Natural killer cell (primary cell): ENCODE measurements around the gene PUS1. TPM values are rescaled to one million over a fixed set of nuclear protein-coding genes. Genes with fewer than 3 reads are reported as not detected.
A peak's percentile ranks its signal among the peaks of the same experiment; 100 is the strongest.
"Not testable (repeated sequence)": the region's sequence is repeated elsewhere in the genome, so short reads cannot be mapped to it uniquely, and the experiment has no call there.

ENCODE experiments used
- ATAC-seq, 3 donors: fragments of 150-1000 bp in 2 of 3; fragments of 200-7000 bp in 1 of 3; cut with Tn5 transposase; 1 replicate in 1 of 3; 2 replicates in 2 of 3; pipeline ENCODE4 v1.10.0; 2021; ENCODE audit warnings: mild to moderate bottlenecking in 2 of 3, moderate library complexity in 2 of 3
- DNase-seq, 2 donors: peaks; one replicate each; pipeline versions ENCODE4 v3.0.0 to v3.0.0-alpha.2; 2013 to 2021; ENCODE audit warnings: mixed read lengths in 1 of 2
- H3K27ac ChIP-seq: one replicate; pipeline ENCODE4 v1.5.1; 2013; ENCODE audit warnings: mild to moderate bottlenecking, low read length
- H3K27me3 ChIP-seq: one replicate; pipeline ENCODE4 v1.6.1; 2013; ENCODE audit warnings: low read length; ENCODE audit not compliant: control insufficient read depth, insufficient read depth
- H3K36me3 ChIP-seq: one replicate; pipeline ENCODE4 v1.6.1; 2013; ENCODE audit warnings: low read length; ENCODE audit not compliant: control insufficient read depth, insufficient read depth
- H3K4me1 ChIP-seq: one replicate; pipeline ENCODE4 v1.6.1; 2013; ENCODE audit warnings: low read length; ENCODE audit not compliant: control insufficient read depth, insufficient read depth
- H3K4me3 ChIP-seq: one replicate; pipeline ENCODE4 v1.5.1; 2013; ENCODE audit warnings: low read length
- H3K9me3 ChIP-seq: one replicate; pipeline ENCODE4 v1.6.1; 2013; ENCODE audit warnings: low read length; ENCODE audit not compliant: control insufficient read depth, insufficient read depth
- H3K27ac Mint-ChIP-seq, 2 donors: one replicate each; pipeline ENCODE4 v1.8.0; 2022; ENCODE audit warnings: mild to moderate bottlenecking in 2 of 2, mixed read lengths in 2 of 2, moderate library complexity in 1 of 2
- H3K27me3 Mint-ChIP-seq, 2 donors: one replicate each; pipeline ENCODE4 v1.8.0; 2022; ENCODE audit warnings: low read depth in 2 of 2, mixed read lengths in 2 of 2
- H3K36me3 Mint-ChIP-seq: one replicate; pipeline ENCODE4 v1.8.0; 2022; ENCODE audit warnings: mixed read lengths
- H3K4me1 Mint-ChIP-seq, 2 donors: one replicate each; pipeline ENCODE4 v1.8.0; 2022; ENCODE audit warnings: mixed read lengths in 2 of 2
- H3K4me3 Mint-ChIP-seq: one replicate; pipeline ENCODE4 v1.8.0; 2022; ENCODE audit warnings: mild to moderate bottlenecking, moderate library complexity, mixed read lengths
- H3K9me3 Mint-ChIP-seq, 2 donors: one replicate each; pipeline ENCODE4 v1.8.0; 2022; ENCODE audit warnings: mixed read lengths in 2 of 2
- CTCF ChIP-seq: fragments of 200-600 bp; IDR thresholded peaks from one replicate; pipeline ENCODE4 v1.8.0; 2022; ENCODE audit warnings: antibody characterized with exemption
- WGBS: methylation state at CpG from one replicate; pipeline ENCODE4 v1.1.7; 2013; ENCODE audit warnings: missing lambda C conversion rate; ENCODE audit not compliant: insufficient coverage; 5-methylcytosine and 5-hydroxymethylcytosine counted together
- intact Hi-C: fragments of 100-400 bp; cut with micrococcal nuclease; formaldehyde crosslinking; loops from one replicate; pipeline ENCODE4 v1.14.2; 2022
- total RNA-seq, 4 donors: library from RNA; stranded (reverse); fragments of 120-200 nt in 1 of 4; gene quantifications; one replicate each; pipeline versions ENCODE4 v1.2.3 to v1.2.4, GENCODE V29; 2013 to 2022

PUS1 gene
- total RNA-seq, 3 donors from 2014 or later (not counting 1 experiment from before 2014, with no cell fraction given): 16.9 to 21.9 (median 20.6) TPM

- Histone ChIP-seq H3K4me1 (no peaks in the 10 kb centered on the region), H3K9me3 (no peaks in the 10 kb centered on the region), H3K36me3 (no peaks in the 10 kb centered on the region), H3K27ac (no peak overlapping the region), H3K4me3 (no peak overlapping the region), H3K27me3 (no peaks in the 10 kb centered on the region)
- TF ChIP-seq CTCF: no peak
- no peaks in the 10 kb centered on the region for H3K4me1 Mint-ChIP-seq
- intact Hi-C loops: no loop called here
- 97% methylated on average over 5 of the region's 7 CpGs for WGBS
- no peak overlapping the region for H3K27ac Mint-ChIP-seq
- no peaks in the 10 kb centered on the region for H3K9me3 Mint-ChIP-seq
- no peak for DNase-seq
- H3K27me3 Mint-ChIP-seq: peaks cover 7 to 16% of the 10 kb centered on the region in 2 donors
- H3K4me3 Mint-ChIP-seq: no peak overlapping the region
- ATAC-seq: no peak
- H3K36me3 Mint-ChIP-seq: no peaks in the 10 kb centered on the region
These were observed 43.5 kb upstream of the PUS1 start for GRCh38 chr12:131885543-131886057.

DNA sequence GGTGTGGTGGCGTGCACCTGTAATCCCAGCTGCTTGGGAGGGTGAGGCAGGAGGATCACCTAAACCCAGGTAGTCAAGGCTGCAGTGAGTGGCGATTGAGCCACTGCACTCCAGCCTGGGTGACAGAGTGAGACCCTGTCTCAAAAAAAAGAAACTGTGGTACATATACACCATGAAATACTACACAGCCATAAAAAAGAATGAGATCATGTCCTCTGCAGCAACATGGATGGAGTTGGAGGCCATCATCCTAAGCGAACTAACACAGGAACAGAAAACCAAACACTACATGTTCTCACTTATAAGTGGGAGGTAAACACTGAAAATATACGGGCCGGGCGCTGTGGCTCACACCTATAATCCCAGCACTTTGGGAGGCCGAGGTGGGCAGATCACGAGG lies 37.4 kb upstream of the PUS1 start:
- Mint-ChIP-seq H3K27me3 (peaks cover 7 to 16% of the 10 kb centered on the region in 2 donors), H3K4me3 (peak overlapping the region; percentile 31), H3K4me1 (peaks cover 0 to 17% of the 10 kb centered on the region in 2 donors)
- H3K4me3 ChIP-seq, H3K27me3 ChIP-seq, H3K9me3 ChIP-seq, H3K27ac Mint-ChIP-seq, H3K9me3 Mint-ChIP-seq, H3K27ac ChIP-seq, ATAC-seq, H3K36me3 Mint-ChIP-seq, intact Hi-C loops, DNase-seq, H3K36me3 ChIP-seq: not testable (repeated sequence)
- WGBS: 73% methylated on average over 7 of the region's 8 CpGs
- peaks cover 15% of the 10 kb centered on the region for H3K4me1 ChIP-seq

GRCh38 chr12:131892711-131893604 lies 36.1 kb upstream of the PUS1 start:
- TF ChIP-seq CTCF: no peak
- DNase-seq: peak in 1 of 2 donors; percentile 30
- Mint-ChIP-seq H3K9me3 (no peaks in the 10 kb centered on the region), H3K27ac (no peak overlapping the region), H3K4me1 (peaks cover 0 to 21% of the 10 kb centered on the region in 2 donors), H3K27me3 (peaks cover 7 to 16% of the 10 kb centered on the region in 2 donors), H3K36me3 (no peaks in the 10 kb centered on the region), H3K4me3 (no peak overlapping the region)
- Histone ChIP-seq H3K36me3 (no peaks in the 10 kb centered on the region), H3K27me3 (no peaks in the 10 kb centered on the region), H3K9me3 (no peaks in the 10 kb centered on the region), H3K27ac (no peak overlapping the region), H3K4me3 (no peak overlapping the region), H3K4me1 (peaks cover 21% of the 10 kb centered on the region)
- intact Hi-C loops: no loop called here
- WGBS: 88% methylated on average over 26 of the region's 26 CpGs
- no peak for ATAC-seq

- no peaks in the 10 kb centered on the region for H3K36me3 ChIP-seq
- H3K27ac Mint-ChIP-seq: peak overlapping the region; percentile 27 to 29
These were observed 35.3 kb upstream of the PUS1 start for GRCh38 chr12:131893605-131894312.

More at GRCh38 chr12:131893605-131894312, 35.3 kb upstream of the PUS1 start:
- H3K4me3 Mint-ChIP-seq: peak overlapping the region; percentile 78
- H3K27me3 Mint-ChIP-seq: peaks cover 7 to 10% of the 10 kb centered on the region in 2 donors
- no peak overlapping the region for H3K27ac ChIP-seq
- WGBS: 58% methylated on average over 13 of the region's 19 CpGs
- intact Hi-C loops: no loop called here
- H3K4me1 ChIP-seq: peaks cover 21% of the 10 kb centered on the region
- no peak for TF ChIP-seq CTCF
- H3K36me3 Mint-ChIP-seq: no peaks in the 10 kb centered on the region
- H3K4me1 Mint-ChIP-seq: peaks cover 0 to 27% of the 10 kb centered on the region in 2 donors
- H3K9me3 Mint-ChIP-seq: no peaks in the 10 kb centered on the region
- DNase-seq (peak in 1 of 2 donors; percentile 33), ATAC-seq (no peak)
- no peak overlapping the region for H3K4me3 ChIP-seq
- H3K9me3 ChIP-seq: no peaks in the 10 kb centered on the region
- H3K27me3 ChIP-seq: no peaks in the 10 kb centered on the region
